ENCODE results near the gene BLZF1. TPM values are rescaled to one million over a fixed set of nuclear protein-coding genes. Genes with fewer than 3 reads are reported as not detected.
A peak's percentile ranks its signal among the peaks of the same experiment; 100 is the strongest.
"Not testable (repeated sequence)": the region's sequence is repeated elsewhere in the genome, so short reads cannot be mapped to it uniquely, and the experiment has no call there.

BLZF1 gene
- total and polyA plus RNA-seq, 3 experiments from 2014 or later: 13.5 to 17.4 (median 14.0) TPM

DNA sequence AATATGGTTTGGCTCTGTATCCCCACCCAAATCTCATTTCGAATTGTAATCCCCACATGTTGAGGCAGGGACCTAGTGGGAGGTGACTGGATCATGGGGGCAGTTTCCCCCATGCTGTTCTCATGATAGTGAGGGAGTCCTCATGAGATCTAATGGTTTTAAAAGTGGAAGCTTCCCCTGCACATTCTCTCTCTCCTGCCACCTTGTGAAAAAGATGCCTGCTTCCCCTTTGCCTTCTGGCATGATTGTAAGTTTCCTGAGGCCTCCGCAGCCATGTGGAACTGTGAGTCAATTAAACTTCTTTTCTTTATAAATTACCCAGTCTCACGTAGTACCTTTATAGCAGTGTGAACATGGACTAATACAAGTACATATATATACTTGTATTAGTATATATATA is 25.9 kb upstream of the BLZF1 start:
- H3K27ac ChIP-seq (ENCODE audit: low read depth, low read length); H3K9me3 Mint-ChIP-seq; H3K36me3 Mint-ChIP-seq; H3K27me3 ChIP-seq (ENCODE audit: insufficient read depth, low read length, poor library complexity, severe bottlenecking); H3K4me3 ChIP-seq (ENCODE audit: low read length); H3K4me1 ChIP-seq (ENCODE audit: insufficient read depth, low read length); H3K4me3 Mint-ChIP-seq; H3K27me3 Mint-ChIP-seq; POLR2A ChIA-PET; DNase-seq; H3K9me3 ChIP-seq (ENCODE audit: low read length); H3K36me3 ChIP-seq (ENCODE audit: insufficient read depth, low read length): not testable (repeated sequence)
- H3K4me1 Mint-ChIP-seq: peaks cover 5 to 19% (median 14%) of the 10 kb centered on the region in 3 donors
- CTCF ChIA-PET: interaction anchor here (1.5 kb wide), 1 partner anchor 1107 kb away, joined by 3 read pairs; no protein-coding TSS in a partner anchor
- H3K27ac Mint-ChIP-seq: peak overlapping the region in 1 of 8 donors; percentile 61

DNA sequence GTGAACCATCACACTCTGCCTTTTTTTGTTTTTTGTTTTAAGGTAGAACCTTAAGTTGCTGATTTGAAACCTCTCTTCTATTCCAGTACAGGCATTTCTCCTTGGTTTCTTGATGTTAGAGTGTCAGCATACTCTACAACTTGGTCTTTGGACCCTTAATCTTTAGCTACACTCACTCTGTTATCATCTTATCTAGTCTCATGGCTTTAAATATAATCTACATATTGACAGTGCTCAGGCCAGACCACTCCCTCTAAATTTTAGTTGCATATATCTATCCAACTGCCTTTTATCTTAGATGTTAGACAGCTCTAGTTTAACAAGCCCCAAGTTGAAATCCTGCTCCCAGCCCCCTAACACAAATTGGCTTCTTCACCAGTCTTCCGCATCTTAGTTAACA is 22.5 kb upstream of the BLZF1 start:
- no peaks in the 10 kb centered on the region for H3K27me3 Mint-ChIP-seq
- Histone ChIP-seq H3K4me3 (ENCODE audit: low read length) (no peak overlapping the region), H3K4me1 (ENCODE audit: insufficient read depth, low read length) (no peaks in the 10 kb centered on the region), H3K27ac (ENCODE audit: low read depth, low read length) (no peak overlapping the region), H3K27me3 (ENCODE audit: insufficient read depth, low read length, poor library complexity, severe bottlenecking) (no peaks in the 10 kb centered on the region), H3K36me3 (ENCODE audit: insufficient read depth, low read length) (no peaks in the 10 kb centered on the region), H3K9me3 (ENCODE audit: low read length) (no peaks in the 10 kb centered on the region)
- POLR2A ChIA-PET: no interaction called here
- no peak for DNase-seq
- H3K4me1 Mint-ChIP-seq: peaks cover 0 to 7% (median 1%) of the 10 kb centered on the region in 3 donors
- H3K27ac Mint-ChIP-seq: no peak overlapping the region
- H3K36me3 Mint-ChIP-seq: peaks cover 0 to 7% (median 3%) of the 10 kb centered on the region in 3 donors
- H3K9me3 Mint-ChIP-seq: no peaks in the 10 kb centered on the region
- CTCF ChIA-PET: interaction anchor here (1.5 kb wide), 1 partner anchor 1003 kb away, joined by 3 read pairs; no protein-coding TSS in a partner anchor
- H3K4me3 Mint-ChIP-seq: no peak overlapping the region

DNA sequence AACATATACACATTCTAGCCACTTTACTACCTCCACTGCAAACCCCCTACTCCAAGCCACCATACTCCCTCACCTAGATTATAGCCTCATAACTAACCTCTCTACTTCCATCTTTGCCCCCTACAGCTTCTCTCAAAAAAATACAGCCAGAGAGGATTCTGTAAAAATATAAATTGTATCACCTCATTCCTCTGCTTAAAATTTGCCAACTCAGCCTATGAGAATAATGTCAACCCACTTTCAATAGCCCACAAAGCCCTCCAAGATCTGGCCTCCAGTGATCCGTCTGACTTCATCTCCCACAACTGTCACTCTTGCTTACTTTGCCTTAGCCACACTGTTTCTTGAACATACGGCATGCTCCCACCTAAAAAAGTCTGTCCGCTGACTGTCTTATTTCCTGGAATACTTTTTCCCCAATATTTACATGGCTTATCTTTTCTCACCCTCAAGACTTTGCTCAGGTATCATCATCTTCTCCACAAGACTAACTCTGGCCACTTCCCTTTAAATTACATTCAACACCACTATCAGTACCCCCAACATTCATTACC is 21.9 kb upstream of the BLZF1 start:
- no peaks in the 10 kb centered on the region for H3K4me1 ChIP-seq (ENCODE audit: insufficient read depth, low read length)
- no peak overlapping the region for H3K4me3 ChIP-seq (ENCODE audit: low read length)
- H3K4me1 Mint-ChIP-seq: peaks cover under 1 to 5% (median 1%) of the 10 kb centered on the region in 3 donors
- peaks cover 0 to 7% (median 0%) of the 10 kb centered on the region in 3 donors for H3K36me3 Mint-ChIP-seq
- H3K4me3 Mint-ChIP-seq: no peak overlapping the region
- H3K36me3 ChIP-seq (ENCODE audit: insufficient read depth, low read length): no peaks in the 10 kb centered on the region
- H3K27me3 ChIP-seq (ENCODE audit: insufficient read depth, low read length, poor library complexity, severe bottlenecking): no peaks in the 10 kb centered on the region
- H3K9me3 ChIP-seq (ENCODE audit: low read length): no peaks in the 10 kb centered on the region
- ChIA-PET POLR2A (interaction anchor here (1.7 kb wide), 1 partner anchor 1003 kb away, joined by 4 read pairs; no protein-coding TSS in a partner anchor), CTCF (interaction anchor here (3.2 to 5.4 kb wide), 2 partner anchors 906 to 1002 kb away, joined by 20 to 65 read pairs; no protein-coding TSS in a partner anchor)
- no peaks in the 10 kb centered on the region for H3K9me3 Mint-ChIP-seq
- H3K27ac Mint-ChIP-seq: peak overlapping the region in 1 of 8 donors; percentile 15
- no peak overlapping the region for H3K27ac ChIP-seq (ENCODE audit: low read depth, low read length)
- H3K27me3 Mint-ChIP-seq: no peaks in the 10 kb centered on the region
- no peak for DNase-seq

DNA sequence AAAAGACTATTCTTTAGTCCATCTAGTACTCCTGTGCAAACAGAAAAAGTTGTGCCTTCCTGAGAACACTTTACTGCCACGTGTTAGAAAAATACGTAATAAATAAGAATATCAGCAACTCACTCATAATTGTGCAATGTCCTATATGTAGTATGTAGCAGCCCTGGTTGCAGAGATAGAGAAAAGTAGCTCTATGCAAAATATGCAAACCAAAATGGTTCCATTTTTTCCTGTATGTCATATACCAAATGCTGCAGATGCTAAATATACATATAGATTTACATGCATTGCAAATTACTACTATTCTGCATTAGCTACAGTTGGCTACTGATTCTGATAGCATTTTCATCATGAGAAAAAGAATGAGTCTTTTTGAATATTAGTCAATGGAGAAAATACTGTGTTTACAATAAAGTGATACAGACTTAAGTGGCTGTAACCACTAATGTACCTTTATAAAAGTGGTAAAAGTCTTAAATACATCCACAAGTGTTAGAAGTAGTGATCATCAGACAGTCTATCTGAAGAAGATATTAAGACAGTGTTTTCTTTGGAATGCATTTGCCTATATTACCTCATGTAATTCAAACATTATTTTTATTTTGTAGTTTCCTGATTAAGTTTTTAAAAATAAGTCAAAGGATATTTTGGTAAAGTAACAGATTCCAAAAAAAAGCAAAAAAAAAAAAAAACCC is 20.2 kb upstream of the BLZF1 start:
- Mint-ChIP-seq H3K9me3 (no peaks in the 10 kb centered on the region), H3K4me3 (no peak overlapping the region), H3K36me3 (peaks cover 0 to 7% (median 0%) of the 10 kb centered on the region in 3 donors), H3K27me3 (no peaks in the 10 kb centered on the region), H3K4me1 (peaks cover 1 to 18% (median 8%) of the 10 kb centered on the region in 3 donors), H3K27ac (no peak overlapping the region)
- H3K36me3 ChIP-seq (ENCODE audit: insufficient read depth, low read length): no peaks in the 10 kb centered on the region
- CTCF ChIA-PET: interaction anchor here (0.7 to 5.4 kb wide), 21 partner anchors 9 to 1112 kb away, joined by 3 to 65 read pairs (median 4); partner anchors contain the start of genes BLZF1 and NME7
- no peaks in the 10 kb centered on the region for H3K4me1 ChIP-seq (ENCODE audit: insufficient read depth, low read length)
- DNase-seq: no peak
- no peaks in the 10 kb centered on the region for H3K27me3 ChIP-seq (ENCODE audit: insufficient read depth, low read length, poor library complexity, severe bottlenecking)
- H3K9me3 ChIP-seq (ENCODE audit: low read length): no peaks in the 10 kb centered on the region
- no peak overlapping the region for H3K27ac ChIP-seq (ENCODE audit: low read depth, low read length)
- POLR2A ChIA-PET: interaction anchor here (0.6 to 1.7 kb wide), 3 partner anchors 999 to 1263 kb away, joined by 4 read pairs; no protein-coding TSS in a partner anchor
- H3K4me3 ChIP-seq (ENCODE audit: low read length): no peak overlapping the region

DNA sequence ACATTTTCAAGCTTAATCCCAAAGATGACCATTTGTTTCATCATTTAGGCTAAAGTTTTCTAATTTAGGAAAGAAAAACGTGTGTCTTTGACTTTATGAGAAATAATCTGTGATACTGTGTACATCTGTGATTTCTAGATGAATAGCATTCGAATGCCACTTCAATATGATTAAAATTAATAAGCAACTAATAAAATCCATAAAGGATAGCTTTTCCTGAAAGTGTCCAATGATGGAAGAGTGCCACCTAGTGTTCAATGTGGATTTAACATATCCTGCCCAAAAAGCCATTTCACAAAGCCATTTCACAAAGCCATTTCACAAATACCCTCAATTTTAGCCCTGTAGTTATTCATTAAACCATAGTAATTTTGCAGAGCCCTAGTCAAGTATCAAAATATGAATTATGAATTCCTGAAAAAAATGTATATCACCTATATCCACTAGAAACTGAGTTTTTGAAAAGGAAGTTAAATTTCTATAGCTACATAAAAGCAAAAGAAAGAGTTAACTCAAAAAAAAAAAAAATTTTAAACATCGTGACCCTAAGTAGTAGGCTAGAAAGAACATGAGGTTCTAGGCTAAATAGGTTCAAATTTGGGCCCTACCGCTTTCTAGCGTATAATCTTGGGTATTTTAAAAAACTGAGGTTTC is 19.5 kb upstream of the BLZF1 start:
- Histone ChIP-seq H3K36me3 (ENCODE audit: insufficient read depth, low read length) (no peaks in the 10 kb centered on the region), H3K27me3 (ENCODE audit: insufficient read depth, low read length, poor library complexity, severe bottlenecking) (no peaks in the 10 kb centered on the region), H3K4me3 (ENCODE audit: low read length) (no peak overlapping the region), H3K4me1 (ENCODE audit: insufficient read depth, low read length) (no peaks in the 10 kb centered on the region), H3K9me3 (ENCODE audit: low read length) (no peaks in the 10 kb centered on the region), H3K27ac (ENCODE audit: low read depth, low read length) (no peak overlapping the region)
- CTCF ChIA-PET: interaction anchor here (0.7 to 5.4 kb wide), 21 partner anchors 8 to 1113 kb away, joined by 3 to 65 read pairs (median 4); partner anchors contain the start of genes BLZF1 and NME7
- no peak overlapping the region for H3K4me3 Mint-ChIP-seq
- H3K9me3 Mint-ChIP-seq: no peaks in the 10 kb centered on the region
- DNase-seq: peak in 4 of 5 donors; percentile 6 to 50 (median 42)
- peaks cover 1 to 18% (median 8%) of the 10 kb centered on the region in 3 donors for H3K4me1 Mint-ChIP-seq
- peaks cover 0 to 7% (median 0%) of the 10 kb centered on the region in 3 donors for H3K36me3 Mint-ChIP-seq
- H3K27ac Mint-ChIP-seq: no peak overlapping the region
- POLR2A ChIA-PET: interaction anchor here (0.6 kb wide), 2 partner anchors 1000 to 1263 kb away, joined by 4 read pairs; no protein-coding TSS in a partner anchor
- no peaks in the 10 kb centered on the region for H3K27me3 Mint-ChIP-seq

DNA sequence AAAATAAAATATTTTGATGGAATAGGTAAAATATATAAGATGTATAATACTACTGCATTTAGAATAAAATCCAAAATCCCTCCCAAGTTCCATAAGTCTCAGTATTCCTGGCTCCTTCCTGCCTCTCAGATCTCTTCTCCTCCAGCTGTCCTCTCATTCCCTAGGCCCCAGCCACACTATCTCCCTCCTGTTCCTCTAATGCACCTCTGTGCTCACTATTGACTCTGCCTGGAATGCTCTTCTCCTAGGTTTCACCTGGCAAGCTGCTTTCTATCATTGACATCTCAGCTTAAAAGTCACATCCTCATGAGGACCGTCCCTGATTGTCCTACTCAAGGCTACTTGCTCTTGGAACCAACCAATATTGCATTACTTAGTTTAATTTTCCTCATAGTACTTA is 7.6 kb upstream of the BLZF1 start:
- CTCF ChIA-PET: no interaction called here
- POLR2A ChIA-PET: no interaction called here
- no peak overlapping the region for H3K27ac Mint-ChIP-seq

DNA sequence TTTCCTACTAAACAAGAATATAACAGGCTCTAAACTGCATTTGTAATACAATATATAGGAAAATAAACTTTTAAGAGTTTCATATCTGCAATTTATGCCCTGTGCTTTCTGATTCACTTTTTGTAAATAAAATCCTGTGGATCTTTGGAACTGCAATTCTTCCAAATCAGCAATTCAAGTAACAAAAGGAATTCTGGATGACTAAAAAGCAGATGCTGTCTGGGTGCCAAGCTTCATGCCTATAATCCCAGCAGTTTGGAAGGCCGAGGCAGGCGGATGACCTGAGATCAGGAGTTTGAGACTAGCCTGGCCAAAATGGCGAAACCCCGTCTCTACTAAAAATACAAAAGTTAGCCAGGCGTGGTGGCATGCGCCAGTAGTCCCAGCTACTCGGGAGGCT is 6.7 kb upstream of the BLZF1 start:
- no peaks in the 10 kb centered on the region for H3K36me3 ChIP-seq (ENCODE audit: insufficient read depth, low read length)
- Mint-ChIP-seq H3K36me3 (peaks cover 0 to 4% (median 2%) of the 10 kb centered on the region in 3 donors), H3K27me3 (no peaks in the 10 kb centered on the region), H3K9me3 (peaks cover 0 to 3% (median 0%) of the 10 kb centered on the region in 5 donors), H3K4me1 (peaks cover 21 to 35% (median 24%) of the 10 kb centered on the region in 3 donors), H3K27ac (no peak overlapping the region), H3K4me3 (no peak overlapping the region)
- CTCF ChIA-PET: interaction anchor here (1.0 to 1.5 kb wide), 2 partner anchors 13 to 1014 kb away, joined by 3 read pairs; no protein-coding TSS in a partner anchor
- H3K27ac ChIP-seq (ENCODE audit: low read depth, low read length): no peak overlapping the region
- DNase-seq: no peak
- no peaks in the 10 kb centered on the region for H3K27me3 ChIP-seq (ENCODE audit: insufficient read depth, low read length, poor library complexity, severe bottlenecking)
- no peaks in the 10 kb centered on the region for H3K4me1 ChIP-seq (ENCODE audit: insufficient read depth, low read length)
- POLR2A ChIA-PET: interaction anchor here (0.6 kb wide), 1 partner anchor 13 kb away, joined by 9 read pairs; no protein-coding TSS in a partner anchor
- no peak overlapping the region for H3K4me3 ChIP-seq (ENCODE audit: low read length)
- no peaks in the 10 kb centered on the region for H3K9me3 ChIP-seq (ENCODE audit: low read length)

More for the DNA sequence above, 7.6 kb upstream of the BLZF1 start:
- no peaks in the 10 kb centered on the region for H3K36me3 ChIP-seq (ENCODE audit: insufficient read depth, low read length)
- no peak overlapping the region for H3K4me3 ChIP-seq (ENCODE audit: low read length)
- no peaks in the 10 kb centered on the region for H3K27me3 ChIP-seq (ENCODE audit: insufficient read depth, low read length, poor library complexity, severe bottlenecking)
- H3K27me3 Mint-ChIP-seq: no peaks in the 10 kb centered on the region
- no peak overlapping the region for H3K27ac ChIP-seq (ENCODE audit: low read depth, low read length)
- H3K36me3 Mint-ChIP-seq: peaks cover 0 to 4% (median 2%) of the 10 kb centered on the region in 3 donors
- no peaks in the 10 kb centered on the region for H3K9me3 ChIP-seq (ENCODE audit: low read length)
- no peaks in the 10 kb centered on the region for H3K4me1 ChIP-seq (ENCODE audit: insufficient read depth, low read length)
- peaks cover 21 to 35% (median 24%) of the 10 kb centered on the region in 3 donors for H3K4me1 Mint-ChIP-seq
- DNase-seq: no peak
- H3K4me3 Mint-ChIP-seq: no peak overlapping the region
- H3K9me3 Mint-ChIP-seq: peaks cover 0 to 3% (median 0%) of the 10 kb centered on the region in 5 donors

Data from CD8-positive, alpha-beta memory T cell (primary cell).